ENCODE measurements around the gene ACACA.

DNA sequence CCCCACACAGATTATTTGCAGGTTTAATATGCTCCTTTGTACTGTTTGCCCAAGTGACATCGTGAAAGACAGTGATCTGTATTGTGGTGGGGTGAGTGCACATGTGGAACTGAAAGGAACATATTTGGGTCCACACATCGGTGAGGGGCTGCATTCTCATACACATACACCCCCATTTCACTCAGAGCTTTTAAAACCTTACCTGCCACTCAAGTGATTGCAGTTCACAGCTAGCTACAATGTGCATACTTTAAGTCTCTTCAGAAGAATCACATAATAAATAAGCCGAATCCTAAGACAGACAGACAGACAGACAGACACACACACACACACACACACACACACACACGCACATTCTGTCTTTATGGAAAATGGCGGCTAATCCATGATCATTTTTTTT, 355.3 kb downstream of the ACACA start:
- TF ChIP-seq CTCF (IDR thresholded peaks at IDR 0.05) (no peak), POLR2A (IDR thresholded peaks at IDR 0.05) (no peak)

All from uterus (tissue), 2 donors.